ENCODE results near the gene NFIA.

The NFIA gene

DNA sequence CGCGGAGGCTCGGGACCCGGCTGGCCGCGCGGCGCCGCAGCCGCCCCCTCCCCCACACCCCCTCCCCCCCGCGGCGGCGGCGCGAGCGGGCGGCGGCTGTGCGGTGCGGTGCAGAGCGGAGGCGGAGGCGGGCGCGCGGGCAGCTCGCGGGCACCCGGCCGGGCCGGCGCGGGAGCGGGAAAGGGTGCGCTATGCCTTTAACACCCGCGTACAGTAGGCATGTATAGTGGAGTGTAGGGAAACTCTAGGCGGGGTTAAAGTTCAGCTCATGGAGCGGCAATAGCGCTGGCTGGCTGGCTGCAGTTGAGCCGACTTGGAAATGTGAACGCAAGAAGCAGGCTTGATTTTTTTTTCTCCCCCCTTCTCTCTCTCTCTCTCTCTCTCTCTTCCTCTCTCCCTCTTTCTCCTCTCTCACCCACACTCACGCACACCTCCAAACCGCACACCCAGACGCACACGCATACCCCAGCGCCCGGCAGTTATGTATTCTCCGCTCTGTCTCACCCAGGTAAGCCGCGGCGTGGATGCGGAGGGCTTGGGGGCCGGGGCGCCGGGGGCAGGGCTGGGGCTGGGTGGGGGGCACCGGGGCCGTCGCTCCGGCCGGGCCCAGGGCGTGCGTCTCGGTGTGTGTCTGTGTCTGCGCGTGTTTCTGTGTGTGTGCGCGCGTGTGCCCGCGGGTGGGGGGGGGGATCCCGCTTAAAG, at the start of gene NFIA:
TSS of gene NFIA (plus strand) at position 251 of the 702 bp plus-strand sequence.
- no peak for DNase-seq

DNA sequence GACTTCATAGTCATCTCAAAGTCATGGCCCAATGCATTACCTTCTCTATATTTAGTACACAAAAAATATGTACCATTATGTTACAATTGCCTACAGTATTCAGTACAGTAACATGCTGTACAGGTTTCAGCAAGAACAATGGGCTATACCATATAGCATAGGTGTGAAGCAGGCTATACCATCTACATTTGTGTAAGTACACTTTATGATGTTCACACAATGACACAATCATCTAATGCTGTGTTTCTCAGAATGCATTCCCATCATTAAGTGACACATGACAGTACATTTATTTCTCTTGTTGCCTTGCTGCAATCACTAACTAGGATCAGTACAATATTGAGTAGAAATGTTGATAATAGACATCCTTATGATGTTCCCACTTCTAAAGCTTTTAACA, 46.5 kb upstream of the NFIA start:
- no peak for DNase-seq

DNA sequence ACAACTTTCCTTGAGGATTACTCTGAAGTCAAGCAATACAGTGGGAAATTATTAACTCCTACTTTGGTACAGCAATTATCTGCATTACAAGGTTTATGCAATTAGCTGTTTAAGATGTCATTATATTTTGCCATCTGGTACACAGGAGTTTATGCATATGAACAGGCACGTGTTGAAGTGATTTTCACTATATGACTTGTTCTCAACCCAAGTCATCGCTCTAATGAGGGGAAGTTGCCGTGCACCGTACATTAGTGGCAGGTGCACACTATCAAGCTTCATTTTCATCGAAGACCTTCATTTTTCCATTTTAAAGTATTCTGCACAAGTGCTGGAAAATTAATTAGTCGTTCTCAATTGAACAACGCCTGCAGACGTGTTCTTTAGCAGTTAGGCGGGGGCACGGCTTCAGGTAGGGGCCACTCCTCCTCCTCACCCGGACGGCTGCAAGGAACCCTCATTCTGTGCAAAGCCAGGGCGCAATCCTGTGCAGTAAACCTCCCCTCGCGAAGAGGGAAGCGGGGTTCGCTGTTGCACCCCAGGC, 39.8 kb upstream of the NFIA start:
- no peak for DNase-seq

DNA sequence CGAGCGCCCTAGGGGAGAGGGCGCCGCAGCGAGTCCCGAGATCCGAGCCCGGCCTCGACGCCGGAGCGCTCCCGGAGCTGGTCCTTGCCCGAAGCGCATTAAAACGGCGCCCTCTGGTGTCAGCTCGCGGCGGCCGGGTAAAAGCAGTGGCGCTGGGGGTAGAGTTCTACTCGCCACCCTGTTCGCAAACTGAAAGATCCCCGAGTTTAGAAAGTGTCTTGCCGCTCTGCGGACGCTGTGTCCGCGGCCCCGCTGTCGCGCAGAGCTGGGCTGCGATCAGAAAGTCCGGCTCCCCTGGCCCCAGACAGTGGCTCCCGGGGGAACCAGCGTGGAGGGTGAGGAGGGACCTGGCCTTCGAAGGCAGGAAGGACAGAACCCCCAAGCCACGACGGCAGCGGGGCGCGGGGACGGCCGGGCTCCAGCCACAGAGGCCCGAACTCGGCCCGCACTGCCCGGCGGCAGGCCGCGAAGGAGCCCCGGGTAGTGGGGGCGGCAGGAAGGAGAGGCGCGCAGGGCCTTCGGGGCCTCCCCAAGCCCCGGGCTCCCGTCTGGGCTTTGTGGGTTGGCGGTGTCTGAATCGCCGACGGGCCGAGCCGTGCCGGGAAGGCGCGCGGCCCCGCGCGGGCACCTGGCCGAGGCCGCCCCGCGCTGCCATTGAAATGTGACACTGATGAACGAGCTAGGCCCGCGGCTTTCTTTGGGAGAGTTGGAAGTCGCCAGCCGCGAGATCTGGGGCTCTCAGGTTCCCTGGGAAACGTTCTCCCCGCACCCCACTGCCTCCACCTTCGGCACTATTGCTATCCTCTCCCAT, 39.1 kb upstream of the NFIA start:
- peak; percentile 47 for DNase-seq

DNA sequence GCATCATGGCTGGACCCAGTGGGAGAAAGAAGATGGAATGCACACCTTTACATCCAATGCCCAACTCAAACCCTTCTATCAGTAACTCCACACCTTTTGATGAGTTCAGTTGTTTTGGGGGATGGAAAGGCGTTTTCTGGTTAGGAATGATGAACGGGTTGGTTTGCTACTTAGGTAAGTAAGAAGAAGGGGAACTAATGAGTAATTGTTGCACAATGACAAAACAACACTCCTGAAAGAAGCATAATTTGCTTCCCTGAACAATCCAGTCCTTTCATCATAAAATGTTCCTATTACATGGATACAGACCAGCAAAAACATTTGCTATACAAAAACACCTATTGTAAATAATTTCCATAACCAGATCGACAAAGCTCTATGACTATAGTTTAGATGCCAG, 35.9 kb upstream of the NFIA start:
- no peak for DNase-seq

DNA sequence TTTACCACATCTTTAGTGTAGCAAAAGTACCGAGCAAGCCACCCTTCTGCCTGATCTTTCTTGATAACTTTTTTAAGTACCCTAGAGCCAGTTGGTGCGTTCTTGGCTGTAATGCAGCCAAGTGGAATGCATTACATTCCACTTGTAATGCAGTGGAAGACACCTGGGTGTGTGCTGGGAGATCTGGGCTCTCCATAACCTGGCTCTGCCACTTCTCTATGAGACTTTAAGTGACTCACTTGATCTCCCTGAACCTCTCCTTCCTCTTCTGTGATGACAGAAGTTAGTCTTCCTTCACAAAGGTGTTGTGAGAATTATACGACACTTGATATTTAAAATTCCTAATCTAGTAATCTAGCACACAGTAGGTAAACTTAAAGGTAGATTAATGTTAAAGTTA, 35.3 kb upstream of the NFIA start:
- no peak for DNase-seq

DNA sequence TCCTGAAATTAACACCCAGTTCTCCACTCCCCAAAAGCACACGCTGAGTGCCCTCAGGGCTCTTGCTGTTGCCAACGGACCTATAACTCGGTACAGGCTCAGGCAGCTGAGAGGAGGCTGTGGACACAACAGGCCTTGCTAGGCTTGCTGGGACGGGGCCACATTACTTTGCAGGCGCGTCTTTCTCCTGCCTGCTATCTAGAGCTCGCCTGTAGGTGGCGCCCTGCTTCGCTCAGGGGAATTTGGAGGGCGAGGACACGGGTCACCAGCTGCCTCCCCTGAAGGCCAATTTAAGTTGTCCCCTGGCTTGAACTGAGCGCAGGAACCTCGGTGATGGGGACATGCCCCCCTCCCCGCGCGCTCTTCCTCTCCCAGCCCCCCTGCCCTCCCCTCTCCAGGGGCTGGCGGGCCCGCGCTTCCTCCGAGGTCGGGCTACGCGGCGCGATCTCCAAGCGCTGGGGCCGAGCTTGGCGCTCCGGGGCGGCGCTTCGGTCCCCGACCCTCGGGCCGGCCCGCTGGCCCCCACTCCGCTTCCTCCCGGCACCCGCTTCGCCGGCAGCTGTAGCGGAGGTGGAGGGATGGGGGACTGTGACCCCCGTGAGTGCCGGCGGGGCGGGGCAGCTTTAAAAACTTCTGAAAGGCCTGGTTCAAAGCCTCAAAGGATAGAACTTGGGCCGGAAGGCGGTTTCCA, 32.4 kb upstream of the NFIA start:
- DNase-seq: no peak

DNA sequence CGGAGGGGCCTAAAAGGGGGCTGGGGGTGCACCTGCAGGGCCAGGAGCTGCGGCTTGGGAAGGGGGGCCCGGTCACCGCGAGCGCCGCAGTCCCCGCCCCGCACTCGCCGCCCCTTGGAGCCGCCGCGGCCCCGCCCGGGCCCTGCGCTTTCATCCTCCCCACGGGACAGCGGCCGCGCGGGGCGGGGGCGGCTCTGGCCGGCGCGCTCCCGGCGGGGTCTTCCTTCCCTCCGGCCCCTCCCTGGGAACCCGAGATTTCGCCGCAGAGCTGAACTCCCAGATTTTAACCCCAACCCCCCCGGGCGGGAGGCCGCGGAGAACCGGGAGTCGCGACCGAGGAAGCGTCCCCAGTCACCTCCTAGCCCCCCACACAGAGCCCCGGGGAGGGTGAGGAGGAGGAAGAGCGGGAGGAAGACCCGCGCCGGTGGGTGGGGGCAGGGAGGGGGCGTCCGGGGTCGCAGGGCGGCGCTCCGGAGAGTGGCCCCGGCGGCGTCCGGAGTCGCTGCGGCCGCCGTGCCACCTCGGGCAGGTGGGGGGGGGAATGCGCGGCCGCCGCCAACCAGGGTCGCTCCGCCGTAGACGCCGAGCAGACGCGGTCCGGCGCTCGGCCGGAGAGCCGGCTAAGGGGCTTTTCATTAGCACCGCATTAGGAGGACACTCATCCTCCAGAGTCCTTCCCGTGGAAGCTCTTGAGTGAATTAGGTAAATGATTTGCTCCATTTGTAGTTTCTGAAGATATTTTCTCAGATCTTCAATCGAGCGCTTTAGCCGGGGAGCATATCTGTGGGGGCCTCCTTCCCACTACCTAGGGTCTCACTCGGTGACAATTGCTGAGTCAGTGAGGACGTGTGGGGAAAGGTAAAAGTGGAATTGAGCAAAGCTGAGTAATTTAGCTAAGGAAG, 31.6 kb upstream of the NFIA start:
- DNase-seq: no peak

DNA sequence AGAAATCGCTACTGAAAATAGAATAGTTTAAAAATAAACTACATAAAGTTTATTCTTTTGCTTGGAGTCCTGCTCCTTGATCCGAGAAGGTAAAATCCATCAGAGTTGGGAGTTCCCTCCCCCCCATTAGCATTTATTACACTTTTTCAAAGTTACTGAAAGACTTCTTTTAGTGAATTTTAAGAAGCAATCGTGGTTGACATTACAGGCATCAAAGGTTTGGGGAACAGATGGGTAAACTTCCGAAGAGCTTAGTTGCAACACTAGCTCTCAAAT, 31.0 kb upstream of the NFIA start:
- DNase-seq: no peak

DNA sequence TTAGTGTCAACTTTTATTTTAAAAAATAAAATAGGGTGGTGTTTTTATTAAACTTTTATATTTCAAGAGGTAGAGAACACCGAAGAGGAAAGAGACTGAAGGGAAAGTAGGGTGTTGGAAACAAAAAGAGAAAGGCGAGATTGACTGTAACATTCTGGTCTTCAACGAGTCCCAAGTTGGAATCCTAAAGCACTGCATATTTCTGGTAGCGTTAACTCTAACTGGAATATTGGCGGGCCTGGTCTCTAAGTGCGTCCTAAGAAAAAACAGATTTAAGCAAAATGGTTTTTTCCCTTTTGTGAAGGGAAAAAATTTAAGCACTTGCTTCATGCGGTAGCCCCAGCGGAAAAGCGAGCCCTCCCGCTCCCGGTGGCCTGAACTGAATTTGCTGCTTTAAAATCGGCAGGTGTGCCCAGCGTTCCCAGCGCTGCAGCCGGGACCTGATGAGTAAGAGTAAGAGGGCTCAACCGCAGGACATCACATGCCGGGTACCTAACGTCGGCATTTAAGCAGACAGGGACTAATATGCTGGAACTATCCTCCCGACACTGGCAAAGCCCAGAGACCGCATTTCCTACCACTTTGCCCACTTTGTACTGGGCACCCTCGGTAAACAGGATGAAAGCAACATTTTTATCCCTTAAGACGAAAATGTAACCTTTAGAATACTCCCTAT, 30.5 kb upstream of the NFIA start:
- no peak for DNase-seq

DNA sequence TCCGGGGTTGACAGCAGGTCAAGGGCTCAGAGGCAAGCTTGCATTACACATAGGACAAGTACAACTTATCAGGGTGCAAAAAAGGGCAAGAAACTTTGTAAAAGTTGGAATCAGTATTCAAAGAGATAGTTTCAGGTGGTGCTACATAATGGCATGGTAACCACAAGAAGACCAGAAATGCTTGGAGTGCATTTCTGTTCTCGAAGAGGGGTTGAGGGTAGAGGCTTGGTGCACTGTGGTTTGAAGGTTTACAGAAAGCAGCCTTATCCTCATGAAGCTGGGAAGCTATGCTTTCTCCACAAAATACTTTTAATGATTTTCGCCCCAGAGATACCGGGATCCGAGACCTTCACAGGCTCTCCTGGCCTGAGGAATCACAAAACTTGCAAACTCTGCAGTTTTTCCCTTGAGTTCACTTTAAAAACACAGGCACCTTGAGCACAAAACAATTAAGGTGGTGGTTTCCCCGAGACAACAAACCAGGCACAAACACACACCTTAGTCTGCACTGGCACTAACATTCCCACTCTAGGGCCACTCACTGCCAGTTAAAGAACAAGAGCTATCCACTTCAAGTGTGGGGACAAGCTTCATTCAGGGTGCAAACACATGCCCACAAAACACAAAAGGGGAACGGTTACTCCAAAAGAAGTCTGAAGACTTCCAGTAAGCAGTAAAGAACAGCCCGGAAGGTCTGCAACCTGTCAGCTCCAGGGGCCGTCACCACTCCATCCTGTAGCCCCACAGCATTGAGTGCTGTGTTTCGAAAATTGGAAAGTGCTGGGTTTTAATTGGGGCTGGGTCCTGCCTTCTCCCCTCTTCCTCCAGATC, 29.8 kb upstream of the NFIA start:
- DNase-seq: no peak

DNA sequence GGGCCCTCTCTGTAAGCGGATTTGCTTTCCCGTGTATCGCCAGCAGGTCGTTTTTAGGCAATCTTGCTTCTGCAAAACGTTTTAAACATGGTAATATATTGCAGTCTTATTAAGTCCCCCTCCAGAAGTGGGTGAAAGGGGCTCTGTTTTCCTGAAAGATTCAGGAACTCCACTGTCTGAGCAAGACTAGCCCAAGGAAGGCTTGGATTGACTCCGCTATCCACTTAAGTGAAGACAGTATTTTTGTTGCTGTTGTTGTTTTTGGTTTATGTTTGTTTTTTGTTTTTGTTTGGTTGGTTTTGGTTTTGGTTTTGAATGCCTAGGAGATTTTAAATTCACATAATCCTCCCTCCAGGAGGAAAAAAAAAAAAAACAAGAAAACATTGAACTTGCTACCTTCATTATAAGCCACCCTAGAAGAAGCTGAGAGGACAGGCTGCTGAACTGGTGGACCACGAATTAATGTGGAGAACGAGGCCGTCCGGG, 29.1 kb upstream of the NFIA start:
- no peak for DNase-seq

DNA sequence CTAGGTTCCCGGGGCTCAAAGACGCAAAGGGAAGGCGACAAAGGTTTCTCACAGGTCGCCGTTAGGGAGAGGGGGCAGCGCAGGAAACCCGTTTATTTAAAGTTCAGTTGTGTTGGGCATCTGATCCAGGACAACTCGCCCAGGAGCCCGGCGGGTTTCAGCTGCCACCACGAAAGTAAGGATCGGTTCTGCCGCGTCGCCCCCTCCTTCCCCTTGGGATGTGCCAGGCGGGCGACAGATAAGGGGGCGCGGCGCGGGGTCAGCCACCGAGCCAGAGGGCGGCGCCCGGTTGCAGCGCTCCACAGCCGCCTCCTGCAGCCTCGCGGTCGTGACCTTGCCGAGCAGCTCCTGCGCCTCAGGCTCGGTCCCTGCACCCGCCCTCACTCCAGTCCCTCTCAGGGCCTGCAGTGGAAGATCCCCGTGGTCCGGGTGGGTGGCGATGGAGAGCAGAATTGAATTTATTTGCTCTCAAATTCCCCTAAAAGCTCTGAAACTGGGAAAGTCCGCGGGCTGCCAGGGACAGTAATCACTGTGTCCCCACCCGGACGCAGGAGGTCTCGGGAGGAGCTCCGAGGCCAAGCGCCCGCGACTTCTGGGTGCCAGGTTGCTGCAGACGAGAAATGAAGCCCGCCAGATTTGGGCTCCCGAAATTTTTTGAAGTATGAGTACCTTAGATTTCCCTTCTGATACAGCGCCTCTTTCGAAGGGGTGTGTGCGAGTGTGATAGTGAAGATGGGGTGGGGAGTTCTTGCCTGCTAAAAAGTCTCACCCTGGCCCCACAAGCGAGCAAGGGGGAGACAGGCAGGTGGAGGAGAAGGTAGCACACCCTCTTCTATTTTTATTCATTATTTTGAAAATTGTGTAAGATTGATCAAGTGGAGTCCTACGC, 28.4 kb upstream of the NFIA start:
- DNase-seq: no peak

DNA sequence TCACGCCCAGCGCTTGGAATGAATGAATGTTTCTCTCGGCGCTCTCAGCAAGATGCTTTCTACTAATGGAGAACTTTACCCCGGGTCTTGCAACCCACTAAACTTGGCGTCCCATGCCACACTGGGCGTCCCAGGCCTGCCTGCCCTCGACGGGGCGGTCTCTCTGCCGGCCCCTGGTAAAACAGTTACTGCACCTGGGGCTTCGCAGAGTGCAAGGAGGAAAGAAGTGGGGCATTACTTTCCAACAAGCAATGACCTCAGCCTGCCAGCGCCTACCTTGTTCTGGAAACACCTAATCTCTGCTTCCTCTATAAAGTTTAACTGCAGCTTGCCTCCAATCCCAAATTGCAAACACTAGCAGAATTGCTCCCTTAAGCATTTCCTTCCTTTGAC, 27.8 kb upstream of the NFIA start:
- no peak for DNase-seq

DNA sequence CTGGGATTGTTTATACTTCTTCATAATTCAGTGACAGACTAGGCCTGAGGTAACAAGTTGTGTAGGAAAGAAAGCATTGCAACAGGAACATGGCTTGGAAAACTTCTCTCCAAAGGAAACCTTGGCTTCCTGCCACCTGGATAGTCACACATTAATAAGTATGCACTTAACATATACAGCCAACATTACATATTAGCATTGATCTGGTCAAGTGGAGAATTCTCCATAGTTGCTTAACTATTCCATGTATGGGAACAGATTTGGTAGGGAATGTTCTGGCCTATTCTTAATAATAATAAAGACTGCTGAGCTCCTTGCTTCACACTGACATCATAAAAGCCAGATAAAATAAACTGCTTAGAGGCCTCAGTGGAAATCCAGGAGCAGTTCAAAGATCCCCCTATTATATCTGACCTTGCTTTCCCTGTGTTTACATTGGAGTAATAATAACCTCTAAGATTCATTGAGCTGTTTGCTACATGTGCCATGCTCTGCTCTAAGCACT, 27.2 kb upstream of the NFIA start:
- DNase-seq: no peak

DNA sequence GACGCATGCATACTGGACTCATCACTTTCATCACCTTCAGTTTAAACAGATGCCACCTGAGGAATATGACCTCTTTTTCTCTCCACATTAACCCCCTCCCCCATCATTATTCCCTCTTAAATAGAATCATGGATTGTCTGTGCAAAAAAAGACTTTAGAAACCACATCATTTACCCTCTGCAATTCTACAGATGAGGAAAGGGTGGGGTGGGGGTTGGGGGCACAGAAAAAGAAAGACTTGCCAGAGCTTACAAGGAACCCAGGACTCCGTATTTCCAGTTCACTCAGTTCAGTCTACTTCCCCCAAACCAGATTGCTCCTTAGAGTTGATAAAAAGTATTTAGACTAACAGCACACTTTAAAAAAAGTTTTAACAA, 26.2 kb upstream of the NFIA start:
- no peak for DNase-seq

DNA sequence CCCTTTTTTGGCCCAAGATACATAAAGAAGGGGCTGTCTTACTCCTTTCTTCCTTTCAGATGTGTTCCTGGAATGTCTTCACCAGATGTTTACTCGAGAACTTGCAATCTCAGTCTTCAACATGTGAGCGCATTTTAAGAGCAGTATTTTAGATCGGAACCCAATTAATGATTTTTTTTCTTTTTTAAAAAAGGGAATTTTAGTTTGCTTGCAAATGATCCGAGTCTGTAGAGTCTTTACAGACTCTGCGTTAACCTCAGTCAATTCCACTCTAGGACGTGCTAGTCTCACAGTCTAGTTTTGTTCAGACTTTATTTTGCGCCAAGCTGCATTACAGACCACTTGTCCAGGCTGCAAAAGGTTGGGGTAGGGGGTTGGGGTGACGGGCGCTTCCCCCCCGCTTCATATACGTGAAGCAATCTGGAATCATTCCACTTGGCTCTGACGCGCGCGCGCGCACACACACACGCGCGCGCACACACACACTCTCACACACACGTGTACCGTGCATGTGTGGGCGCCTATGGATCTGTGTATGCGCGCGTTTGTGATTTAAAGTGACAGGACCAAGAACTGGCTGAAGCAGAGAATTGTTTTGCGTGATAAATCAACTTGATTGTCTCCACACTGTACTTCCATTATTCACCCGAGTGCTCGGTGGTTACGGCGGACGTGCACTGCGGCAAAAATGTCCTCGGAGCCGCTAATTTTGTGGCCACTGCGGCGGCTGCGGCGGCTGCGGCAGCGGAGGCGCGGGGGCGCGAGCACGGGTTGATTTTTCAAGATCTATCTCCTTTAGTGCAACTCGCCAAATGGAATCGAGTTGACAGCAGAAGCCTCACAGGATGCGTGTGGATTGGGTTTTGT, 25.6 kb upstream of the NFIA start:
- DNase-seq: no peak

DNA sequence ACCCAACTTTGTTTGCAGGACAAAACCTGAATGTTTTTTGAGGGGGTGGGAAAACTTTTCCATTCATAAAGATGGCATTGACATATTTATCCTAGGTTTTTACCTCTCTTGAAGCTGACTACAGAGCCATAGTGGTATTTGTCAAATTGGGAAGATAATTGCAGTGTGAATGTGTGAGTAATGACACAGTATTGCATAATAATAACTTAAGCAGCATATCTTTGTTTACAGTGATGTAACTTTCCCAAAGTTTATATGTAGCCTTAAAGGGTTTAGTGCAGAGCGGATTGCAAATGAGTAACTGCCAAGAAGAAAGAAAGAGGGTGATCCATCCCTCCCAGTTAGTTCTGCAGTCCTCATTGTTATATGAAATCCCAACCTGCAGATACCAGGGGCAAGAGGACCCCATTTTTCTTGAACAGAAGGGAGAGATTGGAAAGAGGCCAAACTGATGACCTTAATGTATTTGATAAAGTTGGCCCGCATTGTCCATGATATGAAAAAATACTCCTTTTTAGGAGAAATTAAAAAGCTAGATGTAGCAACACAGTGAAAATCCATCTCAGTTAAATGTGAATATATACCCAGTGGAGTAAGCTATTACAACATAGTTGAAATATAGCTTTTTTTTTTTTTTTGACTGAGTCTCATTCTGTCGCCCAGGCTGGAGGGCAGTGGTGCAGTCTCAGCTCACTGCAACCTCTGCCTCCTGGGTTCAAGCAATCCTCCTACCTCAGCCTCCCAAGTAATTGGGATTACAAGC, 23.7 kb upstream of the NFIA start:
- no peak for DNase-seq
